HG02884 (cell line): Measurements from ENCODE around the gene BEGAIN.

Experiments used
- ATAC-seq: cut with Tn5 transposase; IDR thresholded peaks from one replicate; pipeline ENCODE4 v1.9.1; 2021; ENCODE audit warnings: mild to moderate bottlenecking, moderate library complexity; ENCODE audit not compliant: unreplicated experiment

Gene BEGAIN

GRCh38 chr14:100615736-100616695, 28.8 kb upstream of the BEGAIN start:
- ATAC-seq, result no peak

GRCh38 chr14:100614803-100615202, 27.6 kb upstream of the BEGAIN start:
- ATAC-seq, result no peak

- ATAC-seq, result no peak
These were observed 25.8 kb upstream of the BEGAIN start for GRCh38 chr14:100612986-100613385.

GRCh38 chr14:100611811-100612480, 24.7 kb upstream of the BEGAIN start:
- no peak for ATAC-seq

GRCh38 chr14:100610511-100611217, 23.4 kb upstream of the BEGAIN start:
- no peak for ATAC-seq

- no peak for ATAC-seq
These were observed 22.7 kb upstream of the BEGAIN start for GRCh38 chr14:100609941-100610391.

- no peak for ATAC-seq
These were observed 22.2 kb upstream of the BEGAIN start for GRCh38 chr14:100609331-100609870.

- no peak for ATAC-seq
These were observed 21.5 kb upstream of the BEGAIN start for GRCh38 chr14:100608586-100609330.

GRCh38 chr14:100608064-100608463, 20.8 kb upstream of the BEGAIN start:
- no peak for ATAC-seq

- ATAC-seq, result no peak
These were observed 20.4 kb upstream of the BEGAIN start for GRCh38 chr14:100607611-100607956.

GRCh38 chr14:100606687-100607610, 19.7 kb upstream of the BEGAIN start:
- ATAC-seq, result no peak

GRCh38 chr14:100605706-100606686, 18.8 kb upstream of the BEGAIN start:
- ATAC-seq, result no peak

- no peak for ATAC-seq
These were observed 18.0 kb upstream of the BEGAIN start for GRCh38 chr14:100605230-100605629.

GRCh38 chr14:100604709-100605108, 17.5 kb upstream of the BEGAIN start:
- no peak for ATAC-seq

- no peak for ATAC-seq
These were observed 16.9 kb upstream of the BEGAIN start for GRCh38 chr14:100604121-100604501.

GRCh38 chr14:100603341-100604120, 16.3 kb upstream of the BEGAIN start:
- ATAC-seq, result no peak

- ATAC-seq, result no peak
These were observed 15.5 kb upstream of the BEGAIN start for GRCh38 chr14:100602621-100603230.
